Measurements from ENCODE around the gene DGAT2.

DNA sequence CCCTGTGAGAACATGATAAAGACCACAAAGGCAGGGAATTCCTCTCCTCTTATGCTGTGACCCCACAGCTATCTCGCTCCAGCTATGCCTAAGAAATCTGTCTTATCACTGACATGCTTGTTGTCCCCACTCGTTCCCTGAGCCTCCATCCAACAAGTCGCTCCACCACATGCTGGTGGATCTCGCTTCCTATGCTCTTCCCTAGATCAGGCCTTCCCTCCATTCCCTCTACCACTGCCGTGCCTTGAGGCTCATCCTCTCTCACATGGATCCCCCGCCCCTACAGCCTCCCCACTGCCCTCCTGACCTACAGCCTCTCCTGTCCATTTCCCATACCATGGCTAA lies 1.4 kb upstream of the DGAT2 start:
- TF ChIP-seq EP300 (IDR thresholded peaks at IDR 0.05) = no peak
- TF ChIP-seq, protein P1, sequence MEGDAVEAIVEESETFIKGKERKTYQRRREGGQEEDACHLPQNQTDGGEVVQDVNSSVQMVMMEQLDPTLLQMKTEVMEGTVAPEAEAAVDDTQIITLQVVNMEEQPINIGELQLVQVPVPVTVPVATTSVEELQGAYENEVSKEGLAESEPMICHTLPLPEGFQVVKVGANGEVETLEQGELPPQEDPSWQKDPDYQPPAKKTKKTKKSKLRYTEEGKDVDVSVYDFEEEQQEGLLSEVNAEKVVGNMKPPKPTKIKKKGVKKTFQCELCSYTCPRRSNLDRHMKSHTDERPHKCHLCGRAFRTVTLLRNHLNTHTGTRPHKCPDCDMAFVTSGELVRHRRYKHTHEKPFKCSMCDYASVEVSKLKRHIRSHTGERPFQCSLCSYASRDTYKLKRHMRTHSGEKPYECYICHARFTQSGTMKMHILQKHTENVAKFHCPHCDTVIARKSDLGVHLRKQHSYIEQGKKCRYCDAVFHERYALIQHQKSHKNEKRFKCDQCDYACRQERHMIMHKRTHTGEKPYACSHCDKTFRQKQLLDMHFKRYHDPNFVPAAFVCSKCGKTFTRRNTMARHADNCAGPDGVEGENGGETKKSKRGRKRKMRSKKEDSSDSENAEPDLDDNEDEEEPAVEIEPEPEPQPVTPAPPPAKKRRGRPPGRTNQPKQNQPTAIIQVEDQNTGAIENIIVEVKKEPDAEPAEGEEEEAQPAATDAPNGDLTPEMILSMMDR (IDR thresholded peaks at IDR 0.05) = no peak
